Measurements from ENCODE around the gene CHI3L1. TPM values are rescaled to one million over a fixed set of nuclear protein-coding genes. Genes with fewer than 3 reads are reported as not detected.

The CHI3L1 gene
- total and polyA plus RNA-seq, 2 donors (not counting 1 experiment from before 2014, with no cell fraction given): 0.15 TPM; not detected in 1

- 98% methylated on average over 5 of the region's 7 CpGs for WGBS (ENCODE audit: insufficient coverage)
- Histone ChIP-seq H3K4me1 (ENCODE audit: control insufficient read depth in 2 of 2, insufficient read depth in 2 of 2, low read length in 2 of 2) (no peaks in the 10 kb centered on the region), H3K27ac (ENCODE audit: low read length in 2 of 2) (no peak within 1 kb of the TSS), H4K20me1 (ENCODE audit: control insufficient read depth, insufficient read depth, low read length, poor library complexity, severe bottlenecking) (no peaks in the 10 kb centered on the region), H3K79me2 (ENCODE audit: control insufficient read depth, insufficient read depth, low read length) (no peaks in the 10 kb centered on the region), H3K9me3 (ENCODE audit: control extremely low read depth in 1 of 3, control insufficient read depth in 2 of 3, insufficient read depth in 1 of 3, low read length in 2 of 3) (peaks cover 0 to 7% (median 4%) of the 10 kb centered on the region in 3 donors), H2AFZ (ENCODE audit: insufficient read depth, low read depth, low read length, poor library complexity, severe bottlenecking) (no peak within 1 kb of the TSS), H3K36me3 (replicated peaks in 1 of 2; ENCODE audit: control extremely low read depth in 1 of 2, control insufficient read depth in 1 of 2, extremely low read depth in 1 of 2, insufficient read depth in 2 of 2, low read length in 1 of 2) (no peaks in the 10 kb centered on the region), H3K4me3 (ENCODE audit: control extremely low read depth in 1 of 5, extremely low read depth in 1 of 5, insufficient read depth in 1 of 5, low read depth in 2 of 5, low read length in 4 of 5) (no peak within 1 kb of the TSS), H3K27me3 (replicated peaks in 1 of 4; ENCODE audit: control extremely low read depth in 1 of 4, control insufficient read depth in 3 of 4, insufficient read depth in 4 of 4, low read length in 3 of 4) (peaks cover 0 to 15% (median 3%) of the 10 kb centered on the region in 4 experiments), H3K9ac (ENCODE audit: low read length) (no peak within 1 kb of the TSS), H3K4me2 (replicated peaks; ENCODE audit: low read depth, low read length, poor library complexity, severe bottlenecking) (no peak within 1 kb of the TSS)
- Mint-ChIP-seq H3K9me3 (ENCODE audit: insufficient read depth) (peaks cover 4% of the 10 kb centered on the region), H3K4me1 (no peaks in the 10 kb centered on the region), H3K4me3 (no peak within 1 kb of the TSS), H3K27me3 (peaks cover 35% of the 10 kb centered on the region), H3K27ac (no peak within 1 kb of the TSS)
- ChIA-PET POLR2A (no interaction called here), CTCF (no interaction called here)
- DNase-seq (no peak), ATAC-seq (ENCODE audit: low read depth) (no peak)
- no peak for TF ChIP-seq EZH2 (IDR thresholded peaks at IDR 0.05; ENCODE audit: borderline replicate concordance, insufficient read depth, low read depth, low read length, poor library complexity, severe bottlenecking)
- TF ChIP-seq, protein P1, sequence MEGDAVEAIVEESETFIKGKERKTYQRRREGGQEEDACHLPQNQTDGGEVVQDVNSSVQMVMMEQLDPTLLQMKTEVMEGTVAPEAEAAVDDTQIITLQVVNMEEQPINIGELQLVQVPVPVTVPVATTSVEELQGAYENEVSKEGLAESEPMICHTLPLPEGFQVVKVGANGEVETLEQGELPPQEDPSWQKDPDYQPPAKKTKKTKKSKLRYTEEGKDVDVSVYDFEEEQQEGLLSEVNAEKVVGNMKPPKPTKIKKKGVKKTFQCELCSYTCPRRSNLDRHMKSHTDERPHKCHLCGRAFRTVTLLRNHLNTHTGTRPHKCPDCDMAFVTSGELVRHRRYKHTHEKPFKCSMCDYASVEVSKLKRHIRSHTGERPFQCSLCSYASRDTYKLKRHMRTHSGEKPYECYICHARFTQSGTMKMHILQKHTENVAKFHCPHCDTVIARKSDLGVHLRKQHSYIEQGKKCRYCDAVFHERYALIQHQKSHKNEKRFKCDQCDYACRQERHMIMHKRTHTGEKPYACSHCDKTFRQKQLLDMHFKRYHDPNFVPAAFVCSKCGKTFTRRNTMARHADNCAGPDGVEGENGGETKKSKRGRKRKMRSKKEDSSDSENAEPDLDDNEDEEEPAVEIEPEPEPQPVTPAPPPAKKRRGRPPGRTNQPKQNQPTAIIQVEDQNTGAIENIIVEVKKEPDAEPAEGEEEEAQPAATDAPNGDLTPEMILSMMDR (IDR thresholded peaks at IDR 0.05): no peak
- intact Hi-C loops (cut with micrococcal nuclease): no loop called here
These were observed 43.1 kb upstream of the CHI3L1 start, which contains the start of gene CHIT1 for GRCh38 chr1:203229471-203230135. Gene CHIT1, minus strand, starts transcription at chr1:203229673. Its CDS starts 37 bp downstream, at chr1:203229636.

DNA sequence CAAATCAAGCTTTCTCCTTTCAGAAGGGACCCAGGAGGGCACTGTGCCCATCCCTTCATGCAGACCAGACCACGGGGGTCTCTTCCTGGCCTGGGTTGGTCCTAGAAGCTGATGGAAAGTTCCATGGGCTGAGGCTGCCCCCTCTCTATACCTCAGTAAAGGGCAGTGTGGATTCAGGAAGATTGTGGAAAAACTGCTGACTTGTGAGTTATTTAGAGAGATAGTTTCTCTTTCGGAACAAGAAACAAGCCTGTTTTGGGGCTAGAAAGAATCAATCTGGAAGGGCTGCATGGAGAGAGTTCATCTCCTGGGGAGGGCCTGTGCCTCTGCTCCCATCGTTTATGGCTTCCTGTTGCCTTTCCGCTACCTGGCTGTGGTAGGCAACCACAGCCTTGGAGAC lies 42.2 kb upstream of the CHI3L1 start:
- Histone ChIP-seq H3K4me2 (replicated peaks; ENCODE audit: low read depth, low read length, poor library complexity, severe bottlenecking) (no peak overlapping the region), H3K27ac (ENCODE audit: low read length in 2 of 2) (no peak overlapping the region), H3K79me2 (ENCODE audit: control insufficient read depth, insufficient read depth, low read length) (no peaks in the 10 kb centered on the region), H3K27me3 (replicated peaks in 1 of 4; ENCODE audit: control extremely low read depth in 1 of 4, control insufficient read depth in 3 of 4, insufficient read depth in 4 of 4, low read length in 3 of 4) (peaks cover 0 to 15% (median 3%) of the 10 kb centered on the region in 4 experiments), H3K4me3 (ENCODE audit: control extremely low read depth in 1 of 5, extremely low read depth in 1 of 5, insufficient read depth in 1 of 5, low read depth in 2 of 5, low read length in 4 of 5) (no peak overlapping the region), H3K9me3 (ENCODE audit: control extremely low read depth in 1 of 3, control insufficient read depth in 2 of 3, insufficient read depth in 1 of 3, low read length in 2 of 3) (peaks cover 0 to 5% (median under 1%) of the 10 kb centered on the region in 3 donors), H3K36me3 (replicated peaks in 1 of 2; ENCODE audit: control extremely low read depth in 1 of 2, control insufficient read depth in 1 of 2, extremely low read depth in 1 of 2, insufficient read depth in 2 of 2, low read length in 1 of 2) (no peaks in the 10 kb centered on the region), H4K20me1 (ENCODE audit: control insufficient read depth, insufficient read depth, low read length, poor library complexity, severe bottlenecking) (no peaks in the 10 kb centered on the region), H2AFZ (ENCODE audit: insufficient read depth, low read depth, low read length, poor library complexity, severe bottlenecking) (no peak overlapping the region), H3K9ac (ENCODE audit: low read length) (no peak overlapping the region), H3K4me1 (ENCODE audit: control insufficient read depth in 2 of 2, insufficient read depth in 2 of 2, low read length in 2 of 2) (no peaks in the 10 kb centered on the region)
- Mint-ChIP-seq H3K4me3 (no peak overlapping the region), H3K27ac (no peak overlapping the region), H3K4me1 (no peaks in the 10 kb centered on the region), H3K27me3 (peaks cover 32% of the 10 kb centered on the region), H3K9me3 (ENCODE audit: insufficient read depth) (peaks cover 2% of the 10 kb centered on the region)
- intact Hi-C loops (cut with micrococcal nuclease): no loop called here
- CTCF ChIA-PET: interaction anchor here (1.4 kb wide), 1 partner anchor 13 kb away, joined by 4 read pairs; no protein-coding TSS in a partner anchor
- TF ChIP-seq, protein P1 (IDR thresholded peaks at IDR 0.05): no peak
- TF ChIP-seq EZH2 (IDR thresholded peaks at IDR 0.05; ENCODE audit: borderline replicate concordance, insufficient read depth, low read depth, low read length, poor library complexity, severe bottlenecking): no peak
- 65% methylated on average over 3 of the region's 4 CpGs for WGBS (ENCODE audit: insufficient coverage)
- POLR2A ChIA-PET: no interaction called here
- DNase-seq: no peak
- ATAC-seq (ENCODE audit: low read depth): no peak

Data from B cell (primary cell).